PC-3 (cell line): ENCODE measurements around the gene CDC45. TPM values are rescaled to one million over a fixed set of nuclear protein-coding genes. Genes with fewer than 3 reads are reported as not detected.

Experiments used
- ATAC-seq: fragments of 200-7000 bp; cut with Tn5 transposase; 2 replicates; pipeline ENCODE4 v1.9.1; 2020; ENCODE audit warnings: mild to moderate bottlenecking, moderate library complexity
- BruUV-seq: library from RNA; stranded (reverse); fragments of 400-500 nt; replicated peaks from 2 replicates; lab custom pipeline; 2021; lab: Mats Ljungman, UMichigan
- CTCF ChIA-PET: fragments of 300-600 bp; sonication (Branson Sonifier 250); formaldehyde crosslinking; loops from one replicate; lab custom pipeline; 2022; ENCODE audit warnings: antibody characterized with exemption; lab: Charles Lee
- POLR2A ChIA-PET: fragments of 300-600 bp; sonication (Branson Sonifier 250); formaldehyde crosslinking; loops from one replicate; lab custom pipeline; 2022; ENCODE audit warnings: antibody characterized with exemption; ENCODE audit not compliant: unreplicated experiment; lab: Charles Lee
- DNase-seq: peaks from one replicate; pipeline ENCODE4 v3.0.0-alpha.2; 2015
- H2AFZ ChIP-seq: fragments of 300-600 bp; sonication (generic); 2 replicates; pipeline ENCODE4 v1.6.0; 2016; ENCODE audit warnings: antibody characterized with exemption, low read length
- H3F3A ChIP-seq: fragments of 300-600 bp; sonication (generic); one replicate; pipeline ENCODE4 v1.6.0; 2017; ENCODE audit warnings: antibody characterized with exemption, low read length, control low read depth, mild to moderate bottlenecking; ENCODE audit not compliant: unreplicated experiment
- H3K27ac ChIP-seq: fragments of 300-600 bp; sonication (generic); 2 replicates; pipeline ENCODE4 v1.5.1; 2016; ENCODE audit warnings: mild to moderate bottlenecking, low read length
- H3K27me3 ChIP-seq: fragments of 300-600 bp; sonication (generic); 2 replicates; pipeline ENCODE4 v1.6.1; 2016; ENCODE audit warnings: low read length, mixed read lengths
- H3K36me3 ChIP-seq: fragments of 300-600 bp; sonication (generic); 2 replicates; pipeline ENCODE4 v1.6.1; 2016; ENCODE audit warnings: low read depth, mixed run types, low read length, mixed read lengths
- H3K4me1 ChIP-seq: fragments of 300-600 bp; sonication (generic); 2 replicates; pipeline ENCODE4 v1.5.1; 2016; ENCODE audit warnings: low read length; ENCODE audit not compliant: insufficient read depth
- H3K4me2 ChIP-seq: fragments of 300-600 bp; sonication (generic); 2 replicates; pipeline ENCODE4 v1.6.0; 2016; ENCODE audit warnings: low read length
- H3K4me3 ChIP-seq: fragments of 300-600 bp; sonication (generic); 2 replicates; pipeline ENCODE4 v1.5.1; 2016; ENCODE audit warnings: mild to moderate bottlenecking, low read length, mixed read lengths
- H3K79me2 ChIP-seq: fragments of 300-600 bp; sonication (generic); 2 replicates; pipeline ENCODE4 v1.6.1; 2017; ENCODE audit warnings: low read length, mixed read lengths
- H3K9ac ChIP-seq: fragments of 300-600 bp; sonication (generic); 2 replicates; pipeline ENCODE4 v1.6.0; 2016; ENCODE audit warnings: mild to moderate bottlenecking, low read length
- H3K9me2 ChIP-seq: fragments of 300-600 bp; sonication (generic); replicated peaks from 2 replicates; pipeline ENCODE4 v1.6.1; 2016; ENCODE audit warnings: mixed run types, low read length, mixed read lengths
- H3K9me3 ChIP-seq: fragments of 300-600 bp; sonication (generic); 2 replicates; pipeline ENCODE4 v1.6.1; 2016; ENCODE audit warnings: low read length, mixed read lengths
- H4K20me1 ChIP-seq: fragments of 300-600 bp; sonication (generic); 2 replicates; pipeline ENCODE4 v1.6.1; 2016; ENCODE audit warnings: low read length, mixed read lengths
- CTCF ChIP-seq: fragments of 300-600 bp; sonication (generic); conservative IDR thresholded peaks from 2 replicates; pipeline ENCODE4 v1.5.1; 2017; ENCODE audit warnings: antibody characterized with exemption, low read depth, mild to moderate bottlenecking, low read length
- EZH2 ChIP-seq: fragments of 300-600 bp; sonication (generic); IDR thresholded peaks from one replicate; pipeline ENCODE4 v1.6.1; 2017; ENCODE audit warnings: antibody characterized with exemption, mild to moderate bottlenecking, low read length; ENCODE audit not compliant: unreplicated experiment
- EZH2phosphoT487 ChIP-seq: fragments of 300-600 bp; sonication (generic); IDR thresholded peaks from 2 replicates; pipeline ENCODE4 v1.6.1; 2018; ENCODE audit warnings: mild to moderate bottlenecking, antibody characterized with exemption, low read length, borderline replicate concordance
- intact Hi-C: fragments of 100-400 bp; cut with micrococcal nuclease; formaldehyde crosslinking; loops from 2 replicates; pipeline ENCODE4 v1.9.0; 2023
- total RNA-seq: library from RNA; depleted of rRNA; stranded (reverse); fragments of >200 nt; gene quantifications from 2 replicates; pipeline ENCODE4 v1.2.3, GENCODE V29; 2014

The CDC45 gene
- total RNA-seq, 1 experiment from 2014 or later: 70.9 TPM

GRCh38 chr22:19523240-19524169 is 43.8 kb downstream of the CDC45 start:
- no peak for TF ChIP-seq CTCF
- TF ChIP-seq EZH2: no peak
- TF ChIP-seq EZH2phosphoT487: no peak
- H3K4me1 ChIP-seq: peaks cover 11% of the 10 kb centered on the region
- H3K79me2 ChIP-seq: no peaks in the 10 kb centered on the region
- intact Hi-C loops: no loop called here
- H3K9ac ChIP-seq: no peak overlapping the region
- no peak overlapping the region for H3K4me3 ChIP-seq
- no peaks in the 10 kb centered on the region for H3F3A ChIP-seq
- no peaks in the 10 kb centered on the region for H3K9me3 ChIP-seq
- ATAC-seq (no peak), DNase-seq (no peak)
- ChIA-PET POLR2A (no interaction called here), CTCF (no interaction called here)
- H3K27ac ChIP-seq: no peak overlapping the region
- H3K4me2 ChIP-seq: no peak overlapping the region
- BruUV-seq: no TSS peak
- H2AFZ ChIP-seq: no peak overlapping the region
- H4K20me1 ChIP-seq: no peaks in the 10 kb centered on the region
- H3K36me3 ChIP-seq: no peaks in the 10 kb centered on the region
- H3K27me3 ChIP-seq: no peaks in the 10 kb centered on the region
- H3K9me2 ChIP-seq: no peaks in the 10 kb centered on the region

GRCh38 chr22:19524170-19525115 is 44.7 kb downstream of the CDC45 start, which contains the start of gene CLDN5:
Gene CLDN5, minus strand, starts transcription at chr22:19524410. Its CDS starts 155 bp downstream, at chr22:19524255.
- no peak within 1 kb of the TSS for H2AFZ ChIP-seq
- DNase-seq (no peak), ATAC-seq (no peak)
- no peak within 1 kb of the TSS for H3K4me2 ChIP-seq
- no peaks in the 10 kb centered on the region for H3F3A ChIP-seq
- intact Hi-C loops: no loop called here
- H3K9me3 ChIP-seq: no peaks in the 10 kb centered on the region
- no peaks in the 10 kb centered on the region for H3K79me2 ChIP-seq
- H3K36me3 ChIP-seq: no peaks in the 10 kb centered on the region
- H3K27me3 ChIP-seq: no peaks in the 10 kb centered on the region
- ChIA-PET POLR2A (no interaction called here), CTCF (no interaction called here)
- BruUV-seq: no TSS peak
- H4K20me1 ChIP-seq: no peaks in the 10 kb centered on the region
- no peak within 1 kb of the TSS for H3K9ac ChIP-seq
- H3K27ac ChIP-seq: no peak within 1 kb of the TSS
- no peaks in the 10 kb centered on the region for H3K9me2 ChIP-seq
- H3K4me1 ChIP-seq: peaks cover 11% of the 10 kb centered on the region
- H3K4me3 ChIP-seq: no peak within 1 kb of the TSS
- no peak for TF ChIP-seq EZH2phosphoT487
- TF ChIP-seq CTCF: no peak
- no peak for TF ChIP-seq EZH2
